Activated T-cell treated with anti-CD3 and anti-CD28 coated beads for 4 hours (primary cell): ENCODE results near the gene MON1A.
A peak's percentile ranks its signal among the peaks of the same experiment; 100 is the strongest.
"Not testable (repeated sequence)": the region's sequence is repeated elsewhere in the genome, so short reads cannot be mapped to it uniquely, and the experiment has no call there.

ENCODE experiments used
- DNase-seq: peaks from one replicate; pipeline ENCODE4 v3.0.0-alpha.2; 2020

MON1A gene

GRCh38 chr3:49929291-49930167, at the start of gene MON1A:
Gene MON1A, minus strand, starts transcription at chr3:49929811. Its CDS starts 16,465 bp downstream, at chr3:49913346.
- DNase-seq, result peak; percentile 82

GRCh38 chr3:49976942-49977341, 47.3 kb upstream of the MON1A start:
- no peak for DNase-seq

GRCh38 chr3:49972656-49973055, 43.0 kb upstream of the MON1A start:
- DNase-seq, result no peak

- DNase-seq, result no peak
Measured at GRCh38 chr3:49968346-49968745, 38.7 kb upstream of the MON1A start.

- no peak for DNase-seq
Measured at GRCh38 chr3:49967291-49967690, 37.7 kb upstream of the MON1A start.

GRCh38 chr3:49966233-49966942, 36.8 kb upstream of the MON1A start:
- DNase-seq, result no peak

GRCh38 chr3:49955636-49956035, 26.0 kb upstream of the MON1A start:
- no peak for DNase-seq

- DNase-seq, result no peak
Measured at GRCh38 chr3:49952924-49953323, 23.3 kb upstream of the MON1A start.

- no peak for DNase-seq
Measured at GRCh38 chr3:49942651-49943050, 13.0 kb upstream of the MON1A start.

GRCh38 chr3:49940667-49941249, 11.1 kb upstream of the MON1A start:
- DNase-seq, result no peak

- DNase-seq, result peak; percentile 86
Measured at GRCh38 chr3:49939858-49940666, 10.5 kb upstream of the MON1A start, which contains the start of gene RBM6. Gene RBM6, plus strand, starts transcription at chr3:49940150. Its CDS starts 22,492 bp downstream, at chr3:49962642.

GRCh38 chr3:49937090-49937489, 7.5 kb upstream of the MON1A start:
- no peak for DNase-seq

- DNase-seq, result not testable (repeated sequence)
Measured at GRCh38 chr3:49932281-49932680, 2.7 kb upstream of the MON1A start.

GRCh38 chr3:49930922-49931321, 1.3 kb upstream of the MON1A start:
- no peak for DNase-seq

GRCh38 chr3:49930168-49930690, 618 bp upstream of the MON1A start:
- no peak for DNase-seq

- DNase-seq, result no peak
Measured at GRCh38 chr3:49928481-49929017, 1.1 kb downstream of the MON1A start.

GRCh38 chr3:49927798-49928197, 1.8 kb downstream of the MON1A start:
- DNase-seq, result no peak

GRCh38 chr3:49926117-49926728, 3.4 kb downstream of the MON1A start:
- no peak for DNase-seq

- no peak for DNase-seq
Measured at GRCh38 chr3:49925485-49925884, 4.1 kb downstream of the MON1A start.

- no peak for DNase-seq
Measured at GRCh38 chr3:49924683-49925082, 4.9 kb downstream of the MON1A start.

GRCh38 chr3:49917806-49918590, 11.6 kb downstream of the MON1A start:
- DNase-seq, result not testable (repeated sequence)
